ENCODE data around the gene DTNA.
"Not testable (repeated sequence)": the region's sequence is repeated elsewhere in the genome, so short reads cannot be mapped to it uniquely, and the experiment has no call there.

The DTNA gene

GRCh38 chr18:34864836-34865497 is 154.9 kb downstream of the DTNA start:
- no peak for DNase-seq

GRCh38 chr18:34866310-34866709 is 156.2 kb downstream of the DTNA start:
- no peak for DNase-seq

- no peak for DNase-seq
Observed at GRCh38 chr18:34866739-34867138, 156.6 kb downstream of the DTNA start.

GRCh38 chr18:34867520-34867919 is 157.4 kb downstream of the DTNA start:
- no peak for DNase-seq

GRCh38 chr18:34870555-34871310 is 160.6 kb downstream of the DTNA start:
- no peak for DNase-seq

- no peak for DNase-seq
Observed at GRCh38 chr18:34871435-34871834, 161.3 kb downstream of the DTNA start.

- no peak for DNase-seq
Observed at GRCh38 chr18:34872066-34872465, 162.0 kb downstream of the DTNA start.

- no peak for DNase-seq
Observed at GRCh38 chr18:34873986-34874580, 164.0 kb downstream of the DTNA start.

GRCh38 chr18:34875150-34875549 is 165.1 kb downstream of the DTNA start:
- no peak for DNase-seq

- no peak for DNase-seq
Observed at GRCh38 chr18:34880403-34880802, 170.3 kb downstream of the DTNA start.

- no peak for DNase-seq
Observed at GRCh38 chr18:34880882-34881834, 171.1 kb downstream of the DTNA start.

- DNase-seq = no peak
Observed at GRCh38 chr18:34884436-34884835, 174.3 kb downstream of the DTNA start.

GRCh38 chr18:34886177-34886576 is 176.1 kb downstream of the DTNA start:
- no peak for DNase-seq

- DNase-seq = no peak
Observed at GRCh38 chr18:34887881-34888580, 177.9 kb downstream of the DTNA start.

- DNase-seq = no peak
Observed at GRCh38 chr18:34890486-34891085, 180.5 kb downstream of the DTNA start.

- DNase-seq = no peak
Observed at GRCh38 chr18:34892379-34892778, 182.3 kb downstream of the DTNA start.

- DNase-seq = no peak
Observed at GRCh38 chr18:34893239-34893638, 183.1 kb downstream of the DTNA start.

- DNase-seq = no peak
Observed at GRCh38 chr18:34901299-34901698, 191.2 kb downstream of the DTNA start.

- DNase-seq = no peak
Observed at GRCh38 chr18:34904994-34905393, 194.9 kb downstream of the DTNA start.

GRCh38 chr18:34906985-34907384 is 196.9 kb downstream of the DTNA start:
- not testable (repeated sequence) for DNase-seq

GRCh38 chr18:34909637-34910364 is 199.7 kb downstream of the DTNA start:
- DNase-seq = no peak
